Activated naive CD4-positive, alpha-beta T cell treated with anti-CD3 and anti-CD28 coated beads for 36 hours (primary cell): ENCODE measurements around the gene SUGP1. TPM values are rescaled to one million over a fixed set of nuclear protein-coding genes. Genes with fewer than 3 reads are reported as not detected.

Source experiments
- CTCF ChIA-PET: fragments of 350-600 bp; sonication (Branson Sonifier 250); formaldehyde crosslinking; loops from one replicate; lab custom pipeline; 2021; ENCODE audit warnings: antibody characterized with exemption; lab: Charles Lee
- DNase-seq: peaks from one replicate; pipeline ENCODE4 v3.0.0-alpha.2; 2020
- H3K27ac Mint-ChIP-seq: one replicate; pipeline ENCODE4 v1.8.0; 2021; ENCODE audit warnings: mild to moderate bottlenecking, mixed read lengths
- H3K27me3 Mint-ChIP-seq: one replicate; pipeline ENCODE4 v1.8.0; 2021; ENCODE audit warnings: low read depth, mixed read lengths
- H3K36me3 Mint-ChIP-seq: one replicate; pipeline ENCODE4 v1.8.0; 2021; ENCODE audit warnings: low read depth, mixed read lengths
- H3K4me1 Mint-ChIP-seq: one replicate; pipeline ENCODE4 v1.8.0; 2021; ENCODE audit warnings: low read depth, mixed read lengths
- H3K4me3 Mint-ChIP-seq: one replicate; pipeline ENCODE4 v1.8.0; 2021; ENCODE audit warnings: mild to moderate bottlenecking, moderate library complexity, mixed read lengths
- H3K9me3 Mint-ChIP-seq: one replicate; pipeline ENCODE4 v1.8.0; 2021; ENCODE audit warnings: mixed read lengths
- intact Hi-C: fragments of 100-400 bp; cut with micrococcal nuclease; formaldehyde crosslinking; loops from one replicate; pipeline ENCODE4 v1.15.1; 2023
- total RNA-seq, 2 experiments: library from RNA; stranded (reverse); gene quantifications; one replicate each; pipeline ENCODE4 v1.2.3, GENCODE V29; 2021

The SUGP1 gene
- total RNA-seq, 2 experiments from 2014 or later, result 31.7 to 32.4 TPM

GRCh38 chr19:19230999-19231398 lies 89.3 kb downstream of the SUGP1 start:
- H3K4me1 Mint-ChIP-seq, result no peaks in the 10 kb centered on the region
- no peaks in the 10 kb centered on the region for H3K36me3 Mint-ChIP-seq
- intact Hi-C loops, result no loop called here
- H3K9me3 Mint-ChIP-seq, result peaks cover 17% of the 10 kb centered on the region
- no peak for DNase-seq
- H3K27ac Mint-ChIP-seq, result no peak overlapping the region
- H3K4me3 Mint-ChIP-seq, result no peak overlapping the region
- peaks cover 7% of the 10 kb centered on the region for H3K27me3 Mint-ChIP-seq
- CTCF ChIA-PET, result interaction anchor here (0.6 kb wide), 1 partner anchor 775 kb away, joined by 3 read pairs; no protein-coding TSS in a partner anchor

GRCh38 chr19:19229701-19230100 lies 90.6 kb downstream of the SUGP1 start:
- Mint-ChIP-seq H3K4me3 (no peak overlapping the region), H3K4me1 (peaks cover 2% of the 10 kb centered on the region), H3K27ac (no peak overlapping the region), H3K9me3 (peaks cover 12% of the 10 kb centered on the region), H3K36me3 (no peaks in the 10 kb centered on the region), H3K27me3 (peaks cover 7% of the 10 kb centered on the region)
- no peak for DNase-seq
- CTCF ChIA-PET, result interaction anchor here (0.9 to 1.5 kb wide), 2 partner anchors 84 to 86 kb away, joined by 3 to 4 read pairs; no protein-coding TSS in a partner anchor
- intact Hi-C loops, result no loop called here

- Mint-ChIP-seq H3K36me3 (no peaks in the 10 kb centered on the region), H3K27me3 (peaks cover 12% of the 10 kb centered on the region), H3K27ac (no peak overlapping the region), H3K9me3 (no peaks in the 10 kb centered on the region), H3K4me1 (peaks cover 2% of the 10 kb centered on the region), H3K4me3 (no peak overlapping the region)
- CTCF ChIA-PET, result interaction anchor here (1.3 kb wide), 1 partner anchor 24 kb away, joined by 4 read pairs; the partner anchor contains the start of gene NR2C2AP
- DNase-seq, result no peak
- intact Hi-C loops, result no loop called here
Measured at GRCh38 chr19:19227217-19227616, 93.1 kb downstream of the SUGP1 start.

- Mint-ChIP-seq H3K36me3 (no peaks in the 10 kb centered on the region), H3K27ac (no peak overlapping the region), H3K27me3 (peaks cover 12% of the 10 kb centered on the region), H3K9me3 (no peaks in the 10 kb centered on the region), H3K4me1 (peaks cover 2% of the 10 kb centered on the region), H3K4me3 (no peak overlapping the region)
- CTCF ChIA-PET, result interaction anchor here (1.3 kb wide), 1 partner anchor 24 kb away, joined by 4 read pairs; the partner anchor contains the start of gene NR2C2AP
- no peak for DNase-seq
- intact Hi-C loops, result no loop called here
Measured at GRCh38 chr19:19226663-19227062, 93.6 kb downstream of the SUGP1 start.

GRCh38 chr19:19226204-19226603 lies 94.1 kb downstream of the SUGP1 start:
- Mint-ChIP-seq H3K27me3 (peaks cover 12% of the 10 kb centered on the region), H3K9me3 (no peaks in the 10 kb centered on the region), H3K27ac (no peak overlapping the region), H3K4me1 (peaks cover 2% of the 10 kb centered on the region), H3K4me3 (no peak overlapping the region), H3K36me3 (no peaks in the 10 kb centered on the region)
- intact Hi-C loops, result no loop called here
- no peak for DNase-seq
- CTCF ChIA-PET, result interaction anchor here (0.9 to 1.7 kb wide), 3 partner anchors 8 to 95 kb away, joined by 3 to 8 read pairs (median 4); partner anchors contain the start of gene NR2C2AP

Other genes with a start within 250 kb of the SUGP1 start
- gene TMEM161A, start 182.0 kb downstream of the SUGP1 start, total RNA-seq, result 10 to 100 TPM; 18.1 to 18.3 TPM
- 1 to 10 TPM; 3.1 to 4.6 TPM for gene MEF2B, start 150.2 kb downstream of the SUGP1 start, total RNA-seq
- gene BORCS8, start 128.4 kb downstream of the SUGP1 start, total RNA-seq, result 10 to 100 TPM; 14.0 to 16.1 TPM
- 10 to 100 TPM; 48.4 to 49.3 TPM for gene RFXANK, start 128.3 kb downstream of the SUGP1 start, total RNA-seq
- 10 to 100 TPM; 32.4 to 34.2 TPM for gene NR2C2AP, start 117.1 kb downstream of the SUGP1 start, total RNA-seq
- not detected for gene NCAN, start 108.6 kb downstream of the SUGP1 start, total RNA-seq
- gene TM6SF2, start 47.2 kb downstream of the SUGP1 start, total RNA-seq, result not detected
- gene MAU2, start 320 bp upstream of the SUGP1 start, total RNA-seq, result 10 to 100 TPM; 38.6 to 42.5 TPM
- gene GATAD2A, start 85.2 kb upstream of the SUGP1 start, total RNA-seq, result 100 to 1,000 TPM in 1 of 2 experiments, 10 to 100 TPM in 1; 91.2 to 100 TPM
- gene TSSK6, start 195.0 kb upstream of the SUGP1 start, total RNA-seq, result 1 to 10 TPM; 4.5 TPM
- gene NDUFA13, start 195.7 kb upstream of the SUGP1 start, total RNA-seq, result 100 to 1,000 TPM; 351 to 376 TPM
- gene YJEFN3, start 208.4 kb upstream of the SUGP1 start, total RNA-seq, result 1 to 10 TPM; 6.5 to 7.2 TPM
- gene CILP2, start 217.8 kb upstream of the SUGP1 start, total RNA-seq, result under 1 TPM; 0.14 to 0.22 TPM